ENCODE data around the gene LDHA.
A peak's percentile ranks its signal among the peaks of the same experiment; 100 is the strongest.

LDHA gene

DNA sequence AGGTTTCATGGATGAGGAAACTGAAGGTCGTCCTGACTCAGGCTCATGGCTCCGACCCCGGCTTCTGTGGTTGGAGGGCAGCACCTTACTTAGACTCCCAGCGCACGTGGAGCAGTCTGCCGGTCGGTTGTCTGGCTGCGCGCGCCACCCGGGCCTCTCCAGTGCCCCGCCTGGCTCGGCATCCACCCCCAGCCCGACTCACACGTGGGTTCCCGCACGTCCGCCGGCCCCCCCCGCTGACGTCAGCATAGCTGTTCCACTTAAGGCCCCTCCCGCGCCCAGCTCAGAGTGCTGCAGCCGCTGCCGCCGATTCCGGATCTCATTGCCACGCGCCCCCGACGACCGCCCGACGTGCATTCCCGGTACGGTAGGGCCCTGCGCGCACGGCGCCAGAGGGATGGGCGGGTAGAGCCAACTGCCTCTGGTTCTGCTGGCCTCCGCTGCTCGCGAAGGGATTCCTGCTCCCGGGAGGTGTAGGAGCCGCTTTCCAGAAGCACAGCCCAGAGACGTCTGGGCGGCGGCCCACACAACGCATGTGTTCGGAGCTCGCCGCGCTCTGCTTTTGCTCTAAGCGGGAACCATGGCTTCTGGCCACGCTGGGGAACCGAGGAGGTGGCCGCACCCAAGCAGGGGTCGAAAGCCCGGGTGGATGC lies at the start of gene LDHA:
Gene LDHA (plus strand): TSS at position 289 of the 653 bp plus-strand sequence. CDS start 2,280 bp downstream, outside the sequence.
- peak; percentile 99 for DNase-seq

DNA sequence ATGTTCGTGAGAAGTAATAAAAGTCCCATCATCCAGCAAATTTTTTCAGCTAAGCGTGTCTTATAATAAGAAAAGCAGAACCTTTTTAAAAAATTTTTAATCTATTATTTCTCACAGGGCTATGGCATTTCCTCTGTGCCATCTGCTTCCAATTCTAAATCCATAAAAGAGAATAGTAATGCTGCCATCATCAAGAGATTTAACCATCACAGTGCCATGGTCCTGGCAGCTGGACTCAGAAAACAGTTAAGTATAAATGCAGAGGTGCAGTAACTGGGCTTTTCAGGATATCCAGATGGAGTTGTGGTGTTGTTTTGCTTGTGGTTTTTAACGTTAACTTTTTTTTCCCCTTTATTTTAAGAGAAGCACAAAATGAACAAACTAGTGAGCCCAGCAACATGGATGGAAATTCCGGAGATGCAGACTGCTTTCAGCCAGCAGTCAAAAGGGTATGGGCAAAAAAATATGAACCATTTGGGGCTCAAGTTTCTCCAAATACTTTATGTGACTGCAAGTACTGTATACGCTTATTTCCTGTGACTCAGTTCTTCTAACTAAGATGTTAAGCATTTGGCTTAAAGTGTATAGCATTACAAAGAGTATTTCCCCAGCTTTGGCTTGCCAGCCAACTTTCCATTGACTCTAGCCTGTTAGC lies 46.8 kb upstream of the LDHA start:
- no peak for DNase-seq

GRCh38 chr11:18352581-18352980 lies 41.8 kb upstream of the LDHA start:
- no peak for DNase-seq

DNA sequence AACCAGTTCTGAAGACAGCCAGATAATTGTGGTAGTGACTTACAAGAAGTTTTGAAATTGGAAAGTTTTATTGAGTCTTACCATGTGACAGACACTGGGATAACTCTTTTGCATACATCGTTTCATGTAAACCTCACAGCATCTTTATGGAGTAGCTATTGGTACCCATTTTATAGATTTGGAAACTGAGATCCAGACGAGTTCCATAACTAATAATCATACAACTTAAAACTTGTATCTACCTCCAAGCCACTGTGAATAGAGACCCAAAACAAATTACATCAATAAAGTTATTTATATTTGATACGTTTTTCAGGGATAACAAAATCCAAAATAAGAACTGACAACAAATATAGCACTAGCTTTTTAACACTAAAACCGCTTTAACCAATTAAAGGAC lies 35.7 kb upstream of the LDHA start:
- no peak for DNase-seq

- no peak for DNase-seq
Observed at GRCh38 chr11:18361154-18361553, 33.2 kb upstream of the LDHA start.

DNA sequence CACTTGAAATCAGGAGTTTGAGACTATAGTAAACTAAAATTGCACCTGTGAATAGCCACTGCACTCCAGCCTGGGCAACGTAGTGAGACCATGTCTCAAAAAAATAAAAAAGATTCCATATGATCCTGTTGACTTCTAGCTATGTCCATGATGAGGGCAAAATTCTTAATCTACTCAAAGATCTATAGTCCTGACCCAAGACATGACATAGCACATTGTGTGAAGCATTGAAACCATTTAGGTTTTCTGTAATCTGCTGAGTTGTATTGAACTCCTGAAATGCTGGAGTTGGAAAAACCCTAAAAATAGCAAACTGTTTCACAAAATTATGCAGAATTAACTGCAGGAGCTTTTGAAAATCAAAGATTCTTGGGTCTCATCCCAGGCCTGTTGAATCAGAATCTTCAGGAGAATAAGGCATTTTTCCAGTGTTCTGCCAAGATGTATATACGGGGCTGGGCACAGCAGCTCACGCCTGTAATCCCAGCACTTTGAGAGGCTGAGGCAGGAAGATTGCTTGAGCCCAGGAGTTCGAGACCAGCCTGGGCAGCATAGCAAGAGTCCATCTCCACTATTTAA lies 29.8 kb upstream of the LDHA start:
- DNase-seq = no peak

- DNase-seq = no peak
Observed at GRCh38 chr11:18365741-18366140, 28.6 kb upstream of the LDHA start.

DNA sequence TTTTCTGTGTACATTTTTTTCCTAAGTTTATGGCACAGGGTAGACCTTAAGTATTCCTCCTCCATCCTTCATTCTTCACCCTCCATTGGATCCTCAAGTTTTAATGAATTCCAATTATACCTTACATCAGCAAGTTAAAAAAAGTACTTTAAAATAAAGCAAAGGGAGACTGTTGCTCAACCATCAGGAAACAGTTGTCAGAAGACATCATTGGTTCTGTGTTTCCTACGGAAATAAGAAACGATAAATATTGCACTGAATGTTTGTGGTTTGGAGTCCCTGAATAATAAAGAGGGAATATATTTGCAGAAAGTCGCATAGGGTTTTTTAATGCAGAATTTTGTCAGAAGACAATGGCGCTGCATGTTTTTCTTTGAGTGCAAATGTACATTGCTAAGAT lies 28.1 kb upstream of the LDHA start:
- DNase-seq = no peak

- no peak for DNase-seq
Observed at GRCh38 chr11:18367431-18367830, 26.9 kb upstream of the LDHA start.

DNA sequence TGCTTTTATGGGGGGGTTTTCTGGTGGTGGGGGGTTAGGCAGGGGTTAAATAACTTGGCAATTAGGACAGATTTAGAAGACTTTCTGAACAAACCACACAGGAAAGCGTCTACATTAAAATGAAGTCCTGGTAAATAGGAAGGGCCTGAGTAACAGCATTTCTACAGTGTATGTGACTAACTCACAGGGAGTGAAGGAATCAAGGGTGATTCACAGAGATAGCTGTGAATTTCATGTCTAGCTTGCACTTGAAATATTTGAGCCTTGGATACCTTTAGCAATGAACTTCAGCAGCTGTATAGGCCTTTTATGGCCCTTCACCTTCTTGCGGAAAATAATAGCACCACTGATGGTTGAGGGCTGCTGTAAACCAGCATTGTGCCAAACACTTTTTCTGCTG lies 26.1 kb upstream of the LDHA start:
- no peak for DNase-seq

DNA sequence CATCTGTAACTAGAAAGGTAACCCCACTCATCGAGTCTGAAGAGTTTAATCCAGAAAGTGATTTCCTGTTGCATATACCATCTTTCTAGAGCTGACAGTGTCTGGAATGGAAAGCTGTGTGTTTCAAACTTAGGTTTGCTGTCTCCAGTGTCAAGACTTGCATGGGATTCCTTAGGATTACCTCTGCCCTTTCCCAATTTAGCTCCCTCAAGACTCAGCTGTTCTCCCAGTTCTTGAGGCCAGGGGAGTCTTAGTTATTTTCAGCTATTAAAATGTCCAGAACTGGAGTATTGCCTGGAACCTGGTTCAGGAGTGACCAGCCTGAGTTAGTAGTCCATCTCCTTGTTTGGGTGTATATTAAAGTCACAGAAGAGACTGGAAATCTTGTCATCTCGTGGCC lies 25.0 kb upstream of the LDHA start:
- no peak for DNase-seq

DNA sequence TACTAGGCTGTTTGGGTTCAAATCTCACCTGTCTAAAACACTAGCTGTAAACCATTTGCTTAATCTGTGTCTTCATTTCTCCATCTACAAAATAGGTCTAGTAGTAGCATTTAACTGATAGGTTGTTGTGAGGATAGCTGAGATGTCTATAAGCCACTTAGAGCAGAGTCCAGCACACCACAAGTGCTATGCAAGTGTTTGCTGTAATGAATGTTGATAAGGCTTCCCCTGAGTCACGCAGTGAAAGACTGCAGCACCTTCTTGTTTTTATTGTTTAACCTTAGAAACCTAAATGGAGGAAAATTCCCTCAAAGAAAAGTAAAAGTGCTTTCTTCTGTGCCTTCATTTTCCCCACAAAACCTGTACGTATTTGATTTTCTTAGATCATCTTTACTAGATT lies 23.1 kb upstream of the LDHA start:
- no peak for DNase-seq

- DNase-seq = no peak
Observed at GRCh38 chr11:18372201-18372600, 22.2 kb upstream of the LDHA start.

- DNase-seq = no peak
Observed at GRCh38 chr11:18374956-18375355, 19.4 kb upstream of the LDHA start.

- DNase-seq = no peak
Observed at GRCh38 chr11:18375941-18376340, 18.4 kb upstream of the LDHA start.

DNA sequence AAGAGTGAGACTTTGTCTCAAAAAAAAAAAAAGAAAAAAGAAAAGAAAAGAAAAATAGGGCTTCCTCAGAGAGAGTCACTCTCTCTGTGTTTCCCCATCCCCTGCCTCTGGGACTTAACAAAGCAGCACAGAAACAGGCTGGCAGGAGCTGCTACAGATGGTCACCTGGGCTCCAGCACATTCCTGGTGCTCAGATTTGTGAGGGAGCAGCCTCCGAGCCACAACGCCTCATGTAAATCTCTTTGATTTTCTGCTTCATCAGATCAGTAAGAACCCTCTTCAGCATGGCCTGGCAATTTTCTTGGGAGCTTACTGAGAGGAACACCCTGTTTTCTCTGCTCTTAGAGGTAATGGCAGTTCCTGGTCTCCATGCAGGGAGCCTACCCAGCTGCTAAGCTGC lies 15.2 kb upstream of the LDHA start:
- DNase-seq = no peak

DNA sequence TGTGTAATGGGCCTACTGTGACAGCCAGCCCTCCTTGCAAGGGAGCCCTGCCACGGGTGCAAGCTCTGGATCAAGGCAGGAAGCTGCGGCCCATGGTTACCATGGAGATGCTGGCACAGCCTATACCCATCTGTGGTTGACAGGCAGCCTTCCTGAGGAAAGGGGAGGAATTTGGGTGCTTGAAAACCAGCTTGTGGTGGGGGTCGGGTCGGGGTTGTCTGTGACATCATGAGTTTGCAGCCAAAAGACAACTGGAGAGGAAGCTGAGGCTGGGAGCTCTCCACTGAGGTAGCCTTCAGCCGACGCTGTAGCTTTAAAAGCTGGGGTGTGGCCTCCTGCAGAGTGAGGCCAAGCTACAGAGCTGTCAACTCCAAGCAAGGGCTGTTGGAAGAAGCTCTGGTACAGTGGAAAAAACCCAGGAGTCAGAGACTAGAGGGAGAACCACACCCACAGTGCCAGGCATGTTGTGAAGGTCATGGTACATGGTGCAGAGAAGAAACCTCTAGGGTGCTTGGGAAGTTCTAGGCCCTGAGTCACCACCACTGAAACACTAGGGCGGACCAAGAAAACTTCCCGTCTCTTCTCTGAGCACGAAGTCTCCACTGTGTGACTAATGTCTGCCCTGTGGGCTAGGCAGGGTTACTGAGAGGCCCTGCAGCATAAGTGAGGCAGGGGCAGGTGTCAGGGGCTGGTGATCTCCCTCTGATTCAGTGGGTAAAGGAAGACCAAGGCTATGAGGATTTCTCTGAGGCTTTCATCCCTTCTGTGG lies 10.8 kb upstream of the LDHA start:
- peak; percentile 87 for DNase-seq

DNA sequence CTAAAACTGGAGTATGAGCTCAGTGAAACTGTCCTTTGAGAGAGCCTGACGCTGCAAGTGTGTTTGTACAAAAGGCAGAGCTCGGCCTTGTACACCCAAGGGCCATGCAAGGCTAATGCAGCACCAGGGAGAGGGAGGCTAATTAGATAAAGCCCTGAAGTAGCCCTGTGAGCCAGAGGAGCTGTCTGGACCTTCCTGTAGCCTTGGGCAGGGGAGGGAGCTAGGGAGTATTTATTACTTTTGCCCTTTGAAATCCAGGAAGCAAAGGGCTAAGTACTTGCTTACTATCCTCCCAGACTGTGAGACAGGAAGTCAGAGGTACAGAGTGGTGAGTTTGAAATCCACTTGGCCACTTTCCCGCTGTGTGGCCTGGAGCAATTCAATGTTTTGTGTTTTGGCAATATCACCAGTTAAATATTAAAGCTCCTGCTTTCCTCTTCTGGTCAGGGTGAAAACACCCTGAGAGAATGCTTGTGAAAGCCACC lies 10.2 kb upstream of the LDHA start:
- DNase-seq = no peak

DNA sequence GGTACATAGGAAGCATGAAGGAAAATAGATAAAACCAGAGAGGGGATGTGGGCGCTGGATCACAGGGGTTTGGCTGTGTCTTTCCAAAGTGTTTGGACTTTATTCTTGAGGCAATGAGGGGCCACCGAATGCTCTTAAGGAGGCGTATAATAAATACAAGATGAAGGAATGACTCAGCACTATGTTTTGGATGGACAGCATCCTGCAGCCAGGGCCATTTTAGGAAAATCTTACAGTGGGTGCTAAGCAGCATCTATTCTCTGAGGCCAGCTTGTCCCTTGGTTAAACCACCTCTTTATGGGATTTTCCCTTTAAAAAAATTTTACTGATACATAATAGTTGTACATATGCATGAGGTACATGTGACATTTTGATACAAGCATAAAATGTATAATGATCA lies 4.3 kb upstream of the LDHA start:
- no peak for DNase-seq

DNA sequence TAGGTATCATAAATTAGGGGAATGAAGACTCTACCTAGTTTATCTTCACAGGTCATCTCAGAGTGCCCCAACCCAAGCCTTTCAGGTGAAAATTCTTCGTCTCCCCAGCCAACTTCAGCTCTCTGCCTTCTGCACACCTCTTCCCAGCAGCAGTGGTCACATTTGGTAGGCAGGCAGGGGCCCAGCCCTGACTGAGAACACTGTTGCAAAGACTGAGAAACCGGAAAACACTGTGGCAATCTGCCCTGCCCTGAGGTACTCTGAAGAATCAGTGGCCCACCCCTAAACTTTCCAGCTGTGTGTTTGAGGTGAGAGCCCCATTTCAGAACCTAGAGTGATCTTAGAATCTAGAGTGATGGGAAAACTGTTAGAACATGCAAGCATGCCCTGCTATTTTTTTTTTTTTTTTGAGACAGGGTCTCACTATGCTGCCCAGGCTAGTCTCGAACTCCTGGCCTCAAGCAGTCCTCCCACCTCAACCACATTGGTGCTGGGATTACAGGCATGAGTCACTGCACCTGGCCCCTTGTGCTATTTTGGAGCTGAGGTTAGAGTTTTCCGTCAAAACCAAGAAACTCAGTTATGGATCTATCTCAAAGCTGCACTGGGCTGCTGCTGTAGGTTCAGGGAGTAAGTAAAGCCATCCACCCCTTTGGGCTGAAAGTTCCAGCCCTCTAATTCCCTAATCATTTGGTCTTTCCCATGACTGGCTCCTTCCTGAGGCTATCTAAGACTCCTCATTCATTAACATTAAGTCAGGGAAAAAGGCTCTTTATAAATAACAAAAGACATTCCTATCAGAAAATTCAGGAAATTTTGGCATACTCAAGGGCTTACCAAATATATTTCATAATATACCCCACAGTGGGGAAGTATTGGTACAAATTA lies 1.7 kb upstream of the LDHA start:
- DNase-seq = peak; percentile 25

DNA sequence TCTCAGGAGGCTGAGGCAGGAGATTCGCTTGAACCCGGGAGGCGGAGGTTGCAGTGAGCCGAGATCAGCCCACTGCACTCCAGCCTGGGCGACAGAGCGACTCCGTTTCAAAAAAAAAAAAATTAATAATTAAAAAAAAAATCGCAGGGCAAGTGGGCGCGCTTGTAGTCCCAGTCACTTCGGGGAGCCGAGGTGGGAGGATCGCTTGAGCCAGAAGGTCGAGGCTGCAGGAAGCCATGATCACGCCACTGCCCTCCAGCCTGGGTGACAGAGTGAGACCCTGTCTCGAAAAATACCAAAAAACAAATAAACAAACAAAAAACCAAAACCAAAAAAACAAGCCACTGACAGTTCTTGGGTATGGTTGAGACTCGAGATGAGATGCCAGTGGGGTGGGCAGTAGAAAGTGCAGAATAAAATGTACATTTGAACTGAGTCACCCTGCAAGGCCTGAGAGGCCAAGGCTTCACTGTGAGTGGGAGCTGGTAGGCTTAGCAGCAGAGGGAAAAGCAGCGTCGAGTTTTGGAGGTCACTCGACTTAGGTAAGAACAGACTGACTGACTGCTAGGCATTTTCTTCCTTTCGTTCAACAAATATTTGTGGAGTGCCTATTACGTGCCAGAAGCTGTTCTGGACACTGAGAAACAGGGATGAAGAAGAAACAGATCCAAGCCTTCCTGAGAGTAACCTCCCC lies 635 bp upstream of the LDHA start:
- DNase-seq = peak; percentile 49
